ENCODE measurements around the gene MIOX. TPM values are rescaled to one million over a fixed set of nuclear protein-coding genes. Genes with fewer than 3 reads are reported as not detected.
A peak's percentile ranks its signal among the peaks of the same experiment; 100 is the strongest.

MIOX gene
- total RNA-seq, 1 experiment from 2014 or later: not detected

GRCh38 chr22:50526108-50526833 lies 39.6 kb downstream of the MIOX start:
- H3K4me3 Mint-ChIP-seq (ENCODE audit: unreplicated experiment): peak overlapping the region; percentile 89
- DNase-seq: peak; percentile 83
- peak in 1 of 2 experiments; percentile 32 for TF ChIP-seq CTCF (IDR thresholded peaks at IDR 0.05; ENCODE audit: insufficient read depth in 1 of 2, low read depth in 1 of 2, low read length in 1 of 2, severe bottlenecking in 1 of 2, unreplicated experiment in 1 of 2)
- peak overlapping the region; percentile 69 for H3K27ac Mint-ChIP-seq (ENCODE audit: unreplicated experiment)
- Histone ChIP-seq H3K27me3 (replicated peaks; ENCODE audit: control insufficient read depth, insufficient read depth, low read length) (no peaks in the 10 kb centered on the region), H3K9me3 (no peaks in the 10 kb centered on the region), H3K4me1 (peaks cover 20% of the 10 kb centered on the region), H3K4me3 (ENCODE audit: low read depth, low read length) (peak overlapping the region; percentile 87), H3K36me3 (ENCODE audit: control insufficient read depth, insufficient read depth, low read length) (no peaks in the 10 kb centered on the region)
- no peaks in the 10 kb centered on the region for H3K9me3 Mint-ChIP-seq (ENCODE audit: unreplicated experiment)
- ChIA-PET CTCF (interaction anchor here (0.6 to 3.2 kb wide), 18 partner anchors 9 to 416 kb away, joined by 3 to 43 read pairs (median 4); partner anchors contain the start of genes ARSA, CHKB, LMF2 and NCAPH2), POLR2A (interaction anchor here (0.6 to 2.5 kb wide), 11 partner anchors 12 to 219 kb away, joined by 3 to 71 read pairs (median 4); partner anchors contain the start of genes ADM2, KLHDC7B, LMF2 and NCAPH2)
- H3K4me1 Mint-ChIP-seq (ENCODE audit: low read depth, unreplicated experiment): peaks cover 14% of the 10 kb centered on the region
- peaks cover 48% of the 10 kb centered on the region for H3K36me3 Mint-ChIP-seq (ENCODE audit: insufficient read depth, unreplicated experiment)
- H3K27me3 Mint-ChIP-seq (ENCODE audit: insufficient read depth, unreplicated experiment): no peaks in the 10 kb centered on the region
- BruUV-seq (replicated peaks): no TSS peak
- intact Hi-C loops (cut with micrococcal nuclease; ENCODE audit: unreplicated experiment): loop anchor here (5.0 kb wide), 1 partner anchor 56 kb away; the partner anchor contains the start of gene CHKB

- POLR2A ChIA-PET: interaction anchor here (0.6 kb wide), 1 partner anchor 101 kb away, joined by 5 read pairs; no protein-coding TSS in a partner anchor
- peaks cover 53% of the 10 kb centered on the region for H3K36me3 Mint-ChIP-seq (ENCODE audit: insufficient read depth, unreplicated experiment)
Observed at GRCh38 chr22:50526834-50527801, 40.5 kb downstream of the MIOX start.

More at GRCh38 chr22:50526834-50527801, 40.5 kb downstream of the MIOX start:
- TF ChIP-seq CTCF (IDR thresholded peaks at IDR 0.05; ENCODE audit: insufficient read depth in 1 of 2, low read depth in 1 of 2, low read length in 1 of 2, severe bottlenecking in 1 of 2, unreplicated experiment in 1 of 2): no peak
- Histone ChIP-seq H3K4me3 (ENCODE audit: low read depth, low read length) (peak overlapping the region; percentile 87), H3K27me3 (replicated peaks; ENCODE audit: control insufficient read depth, insufficient read depth, low read length) (no peaks in the 10 kb centered on the region), H3K9me3 (no peaks in the 10 kb centered on the region), H3K4me1 (peaks cover 20% of the 10 kb centered on the region), H3K36me3 (ENCODE audit: control insufficient read depth, insufficient read depth, low read length) (no peaks in the 10 kb centered on the region)
- BruUV-seq (replicated peaks): TSS peak; percentile 8
- Mint-ChIP-seq H3K4me1 (ENCODE audit: low read depth, unreplicated experiment) (peaks cover 14% of the 10 kb centered on the region), H3K27me3 (ENCODE audit: insufficient read depth, unreplicated experiment) (no peaks in the 10 kb centered on the region), H3K4me3 (ENCODE audit: unreplicated experiment) (peak overlapping the region; percentile 89), H3K27ac (ENCODE audit: unreplicated experiment) (peak overlapping the region; percentile 69), H3K9me3 (ENCODE audit: unreplicated experiment) (no peaks in the 10 kb centered on the region)
- peak; percentile 62 to 71 for DNase-seq
- CTCF ChIA-PET: interaction anchor here (0.6 to 1.4 kb wide), 2 partner anchors 9 to 19 kb away, joined by 3 to 4 read pairs; partner anchors contain the start of genes LMF2 and NCAPH2
- intact Hi-C loops (cut with micrococcal nuclease; ENCODE audit: unreplicated experiment): loop anchor here (5.0 kb wide), 1 partner anchor 55 kb away; the partner anchor contains the start of gene CHKB

Data from Caco-2 (cell line).